Cardiac muscle cell (in vitro differentiated cells and primary cell): Measurements from ENCODE around the gene NFIA. TPM values are rescaled to one million over a fixed set of nuclear protein-coding genes. Genes with fewer than 3 reads are reported as not detected.

ENCODE experiments used
- DNase-seq, 2 donors: peaks; one replicate each; pipeline versions ENCODE4 v3.0.0 to v3.0.0-alpha.2; 2010 to 2017; ENCODE audit warnings: low read depth in 1 of 2, low spot score in 1 of 2
- H3K27ac ChIP-seq: fragments of 200-600 bp; sonication (generic); 2 replicates; pipeline ENCODE4 v1.5.1; 2016
- H3K27me3 ChIP-seq: fragments of 200-600 bp; sonication (generic); 2 replicates; pipeline ENCODE4 v1.6.0; 2016; ENCODE audit warnings: control low read depth
- H3K36me3 ChIP-seq: fragments of 200-600 bp; sonication (generic); 2 replicates; pipeline ENCODE4 v1.5.1; 2016; ENCODE audit warnings: control low read depth
- H3K4me1 ChIP-seq: fragments of 200-600 bp; sonication (generic); 2 replicates; pipeline ENCODE4 v1.8.1; 2017; ENCODE audit warnings: low read depth, mild to moderate bottlenecking, mixed run types
- H3K4me3 ChIP-seq: fragments of 200-600 bp; sonication (generic); 2 replicates; pipeline ENCODE4 v1.5.1; 2016; ENCODE audit warnings: mild to moderate bottlenecking
- H3K9me3 ChIP-seq: fragments of 200-600 bp; sonication (generic); 2 replicates; pipeline ENCODE4 v1.5.1; 2017; ENCODE audit warnings: low read depth, mild to moderate bottlenecking, control low read depth
- polyA plus RNA-seq: library from polyadenylated mRNA; unstranded; fragments of >200 nt; fragmentation: Nextera tagmentation; extraction: Ambion mirVana; gene quantifications from 2 replicates; pipeline ENCODE4 v1.2.1, GENCODE V29; 2016
- total RNA-seq: library from RNA; depleted of rRNA; stranded (reverse); fragments of >200 nt; gene quantifications from 2 replicates; pipeline ENCODE4 v1.2.3, GENCODE V29; 2016
- TF ChIP-seq, protein P1 (sequence below): IDR thresholded peaks from 2 replicates; pipeline ENCODE4 v1.5.1; 2012; ENCODE audit warnings: low read depth, mild to moderate bottlenecking, low read length

The NFIA gene
- total and polyA plus RNA-seq, 2 experiments from 2014 or later: 10.1 to 12.0 TPM

DNA sequence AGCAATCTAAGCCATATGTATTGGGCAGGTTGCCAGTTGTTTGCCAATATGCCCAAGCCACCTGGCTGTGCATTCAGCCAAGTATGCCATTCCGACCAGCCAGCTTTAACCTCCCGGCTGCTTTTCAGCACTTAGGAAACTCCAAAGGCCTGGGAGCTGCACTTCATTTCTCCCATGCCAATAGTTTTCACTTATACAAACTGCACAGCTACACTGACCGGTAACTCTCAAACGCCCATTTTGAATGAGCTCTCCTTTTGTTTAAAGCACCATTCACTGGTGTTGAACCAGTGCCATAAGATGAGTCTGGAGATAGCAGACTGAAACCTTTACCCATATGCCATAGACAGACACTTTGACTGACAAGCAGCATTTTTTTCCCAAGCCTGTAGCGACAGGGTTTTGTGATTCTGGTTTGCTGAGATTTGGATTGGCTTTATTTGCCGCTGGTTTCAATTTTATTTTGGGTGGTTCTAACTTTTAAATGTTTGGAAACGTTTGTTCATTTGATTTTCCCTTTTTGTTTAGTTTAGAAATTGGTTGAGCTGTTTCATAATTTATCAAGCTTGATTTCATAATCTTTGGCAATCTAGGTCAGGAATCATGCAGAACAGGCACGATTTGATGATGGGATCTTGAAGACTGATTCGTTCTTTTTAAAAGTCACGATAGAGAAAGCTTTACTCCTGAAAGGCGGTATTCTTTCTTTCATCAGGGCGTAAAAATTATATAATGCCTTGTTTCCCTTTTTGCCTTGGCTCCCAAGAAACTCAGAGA lies 144.6 kb downstream of the NFIA start:
- Histone ChIP-seq H3K36me3 (no peaks in the 10 kb centered on the region), H3K27me3 (no peaks in the 10 kb centered on the region), H3K4me3 (no peak overlapping the region), H3K4me1 (peaks cover 8% of the 10 kb centered on the region), H3K9me3 (no peaks in the 10 kb centered on the region), H3K27ac (no peak overlapping the region)
- DNase-seq: peak in 1 of 2 donors; percentile 14
- TF ChIP-seq, protein P1, sequence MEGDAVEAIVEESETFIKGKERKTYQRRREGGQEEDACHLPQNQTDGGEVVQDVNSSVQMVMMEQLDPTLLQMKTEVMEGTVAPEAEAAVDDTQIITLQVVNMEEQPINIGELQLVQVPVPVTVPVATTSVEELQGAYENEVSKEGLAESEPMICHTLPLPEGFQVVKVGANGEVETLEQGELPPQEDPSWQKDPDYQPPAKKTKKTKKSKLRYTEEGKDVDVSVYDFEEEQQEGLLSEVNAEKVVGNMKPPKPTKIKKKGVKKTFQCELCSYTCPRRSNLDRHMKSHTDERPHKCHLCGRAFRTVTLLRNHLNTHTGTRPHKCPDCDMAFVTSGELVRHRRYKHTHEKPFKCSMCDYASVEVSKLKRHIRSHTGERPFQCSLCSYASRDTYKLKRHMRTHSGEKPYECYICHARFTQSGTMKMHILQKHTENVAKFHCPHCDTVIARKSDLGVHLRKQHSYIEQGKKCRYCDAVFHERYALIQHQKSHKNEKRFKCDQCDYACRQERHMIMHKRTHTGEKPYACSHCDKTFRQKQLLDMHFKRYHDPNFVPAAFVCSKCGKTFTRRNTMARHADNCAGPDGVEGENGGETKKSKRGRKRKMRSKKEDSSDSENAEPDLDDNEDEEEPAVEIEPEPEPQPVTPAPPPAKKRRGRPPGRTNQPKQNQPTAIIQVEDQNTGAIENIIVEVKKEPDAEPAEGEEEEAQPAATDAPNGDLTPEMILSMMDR: no peak

DNA sequence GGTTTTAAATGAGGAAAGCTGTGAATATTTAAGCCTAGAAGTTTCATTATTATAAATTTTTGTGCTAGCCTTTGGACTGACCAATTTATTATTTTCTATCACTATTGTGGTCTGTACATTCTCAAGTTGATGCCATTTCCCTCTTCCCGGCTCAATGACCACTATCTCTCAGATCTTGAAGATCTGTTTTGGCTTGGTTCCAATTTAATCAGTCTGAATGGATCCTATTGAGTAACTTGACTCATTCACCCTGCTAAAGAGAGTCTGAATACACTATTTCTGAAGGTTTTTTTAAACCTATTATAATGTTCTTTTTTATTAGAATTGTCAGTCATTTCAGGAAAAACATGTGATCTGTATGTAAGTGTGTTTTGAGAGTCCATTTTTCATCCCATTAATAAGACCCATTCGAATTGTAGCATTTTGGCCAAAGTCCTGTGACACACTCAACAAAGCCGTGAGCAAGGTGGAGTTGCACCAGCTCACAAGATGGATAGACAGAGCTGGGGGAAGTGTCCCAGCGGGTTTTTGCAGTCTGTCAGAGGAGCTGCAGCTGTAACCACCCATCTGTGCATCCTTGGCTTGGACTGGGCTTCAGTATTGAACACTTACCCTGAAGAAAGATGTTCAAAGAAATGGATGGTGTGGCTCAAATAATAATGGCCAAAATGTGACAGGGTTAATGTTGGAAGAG lies 145.6 kb downstream of the NFIA start:
- Histone ChIP-seq H3K27me3 (no peaks in the 10 kb centered on the region), H3K4me3 (no peak overlapping the region), H3K4me1 (peaks cover 8% of the 10 kb centered on the region), H3K27ac (no peak overlapping the region), H3K9me3 (no peaks in the 10 kb centered on the region), H3K36me3 (no peaks in the 10 kb centered on the region)
- no peak for DNase-seq
- TF ChIP-seq, protein P1: no peak

DNA sequence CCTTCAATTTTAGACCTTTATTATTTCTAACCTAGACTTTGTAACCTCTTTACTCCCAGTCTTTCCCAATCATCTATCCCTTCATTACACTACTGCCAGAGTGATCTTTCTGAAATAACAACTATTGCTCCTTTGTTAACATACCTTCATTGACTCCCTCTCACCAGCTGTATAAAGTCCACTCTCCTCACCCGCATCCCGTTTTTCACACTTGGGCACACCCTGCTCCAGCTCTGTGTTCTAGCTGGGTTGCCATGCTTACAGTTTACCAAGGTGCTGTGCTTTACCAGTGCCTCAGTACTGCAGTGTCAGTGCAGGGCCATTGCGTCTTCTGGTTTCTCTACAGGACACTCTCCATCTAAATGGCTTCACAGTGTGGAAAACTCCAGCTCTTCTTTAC lies 148.2 kb downstream of the NFIA start:
- no peaks in the 10 kb centered on the region for H3K27me3 ChIP-seq
- H3K4me1 ChIP-seq: no peaks in the 10 kb centered on the region
- no peaks in the 10 kb centered on the region for H3K36me3 ChIP-seq
- no peak overlapping the region for H3K27ac ChIP-seq
- H3K9me3 ChIP-seq: no peaks in the 10 kb centered on the region
- DNase-seq: no peak
- no peak overlapping the region for H3K4me3 ChIP-seq
- TF ChIP-seq, protein P1: no peak

DNA sequence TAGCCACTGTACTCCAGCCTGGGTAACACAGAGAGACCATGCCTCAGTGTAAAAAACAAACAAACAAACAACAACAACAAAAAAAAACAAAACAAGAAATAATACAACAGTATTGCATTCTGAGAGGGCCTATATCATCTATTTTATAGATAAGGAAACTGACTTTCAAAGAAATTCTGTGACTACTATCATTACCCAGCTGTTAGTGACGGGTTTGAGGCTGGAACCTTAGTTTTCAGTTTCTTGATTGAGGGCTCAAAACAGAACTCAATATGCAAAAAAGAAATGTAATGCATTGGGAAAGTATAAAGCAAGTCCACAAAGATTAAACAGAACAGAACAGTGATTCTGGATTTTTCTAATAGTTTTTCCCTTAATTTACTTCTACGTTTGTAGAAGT lies 149.4 kb downstream of the NFIA start:
- no peak for DNase-seq
- no peak overlapping the region for H3K4me3 ChIP-seq
- H3K9me3 ChIP-seq: no peaks in the 10 kb centered on the region
- no peak overlapping the region for H3K27ac ChIP-seq
- H3K36me3 ChIP-seq: no peaks in the 10 kb centered on the region
- no peaks in the 10 kb centered on the region for H3K27me3 ChIP-seq
- H3K4me1 ChIP-seq: no peaks in the 10 kb centered on the region
- TF ChIP-seq, protein P1: no peak

DNA sequence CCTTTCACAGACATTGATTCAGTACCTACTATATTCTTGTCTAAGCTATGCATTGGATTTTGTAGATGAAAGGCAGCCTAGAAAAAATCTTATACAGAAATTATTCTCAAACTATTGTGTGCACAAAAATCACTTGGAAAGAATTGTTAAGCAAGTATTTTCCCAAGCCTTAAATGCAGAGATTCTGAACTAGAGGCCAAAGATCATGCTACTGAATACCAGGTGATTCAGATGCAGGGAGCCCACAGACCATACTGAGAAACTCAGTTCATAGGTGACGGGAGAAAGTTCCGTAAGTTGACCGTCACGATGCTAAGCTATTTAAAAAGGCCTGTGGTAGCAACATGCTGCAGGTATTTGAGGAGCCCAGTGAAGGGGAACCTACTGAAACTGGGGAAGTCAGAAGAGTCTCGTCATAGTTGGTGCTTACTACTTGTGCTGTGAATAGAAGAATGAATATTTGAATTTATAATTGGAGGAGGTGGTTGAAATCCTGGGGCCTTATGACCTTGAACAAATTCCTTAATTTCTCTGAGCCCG lies 150.8 kb downstream of the NFIA start:
- no peak for DNase-seq
- no peak overlapping the region for H3K4me3 ChIP-seq
- no peaks in the 10 kb centered on the region for H3K4me1 ChIP-seq
- H3K9me3 ChIP-seq: no peaks in the 10 kb centered on the region
- H3K27me3 ChIP-seq: no peaks in the 10 kb centered on the region
- TF ChIP-seq, protein P1: no peak
- H3K27ac ChIP-seq: no peak overlapping the region
- no peaks in the 10 kb centered on the region for H3K36me3 ChIP-seq
